HUES64 (cell line): ENCODE data around the gene SRGAP2B.
"Not testable (repeated sequence)": the region's sequence is repeated elsewhere in the genome, so short reads cannot be mapped to it uniquely, and the experiment has no call there.

Experiments used
- H3K27ac ChIP-seq: 2 replicates; pipeline ENCODE4 v1.7.0; 2013; ENCODE audit warnings: low read depth, low read length, inconsistent platforms
- H3K27me3 ChIP-seq: 2 replicates; pipeline ENCODE4 v1.6.1; 2013; ENCODE audit warnings: mild to moderate bottlenecking, low read length; ENCODE audit not compliant: insufficient read depth
- H3K36me3 ChIP-seq: 2 replicates; pipeline ENCODE4 v1.6.1; 2013; ENCODE audit warnings: mild to moderate bottlenecking, low read length; ENCODE audit not compliant: insufficient read depth
- H3K4me1 ChIP-seq: 2 replicates; pipeline ENCODE4 v1.6.1; 2013; ENCODE audit warnings: mild to moderate bottlenecking, low read length, moderate library complexity; ENCODE audit not compliant: insufficient read depth
- H3K4me3 ChIP-seq: 2 replicates; pipeline ENCODE4 v1.5.1; 2013; ENCODE audit warnings: mild to moderate bottlenecking, low read length, moderate library complexity
- H3K9ac ChIP-seq: 2 replicates; pipeline ENCODE4 v1.6.1; 2013; ENCODE audit warnings: mild to moderate bottlenecking, low read depth, low read length
- H3K9me3 ChIP-seq: 2 replicates; pipeline ENCODE4 v1.6.1; 2013; ENCODE audit warnings: low read depth, low read length; ENCODE audit not compliant: insufficient read depth
- WGBS: fragments of 150-250, 120-280 bp; methylation state at CpG from one replicate; pipeline ENCODE4 v1.1.7; 2013; ENCODE audit warnings: missing lambda C conversion rate; 5-methylcytosine and 5-hydroxymethylcytosine counted together

The SRGAP2B gene

DNA sequence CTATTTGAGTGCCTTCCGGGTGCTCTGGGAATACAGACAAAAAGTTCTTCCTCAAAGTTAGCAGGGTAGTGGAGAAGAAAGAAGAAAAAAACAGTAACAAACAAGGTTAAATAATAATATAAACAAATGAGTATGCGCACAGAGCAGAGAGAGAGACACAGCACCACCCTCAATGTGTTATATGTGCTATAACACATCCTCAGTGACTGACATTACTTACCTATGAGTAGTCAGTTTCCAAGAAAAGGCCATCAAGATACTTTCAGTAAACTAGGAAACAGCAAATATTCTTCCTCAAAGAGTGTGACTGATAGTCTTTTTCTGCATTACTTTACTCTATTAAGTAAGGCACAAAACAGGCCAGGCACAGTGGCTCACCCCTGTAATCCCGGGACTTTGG is 93.7 kb downstream of the SRGAP2B start:
- not testable (repeated sequence) for H3K27me3 ChIP-seq, H3K36me3 ChIP-seq, H3K9ac ChIP-seq, H3K27ac ChIP-seq, H3K9me3 ChIP-seq, H3K4me1 ChIP-seq, H3K4me3 ChIP-seq
- WGBS: 86% methylated on average over 1 of the region's 3 CpGs

DNA sequence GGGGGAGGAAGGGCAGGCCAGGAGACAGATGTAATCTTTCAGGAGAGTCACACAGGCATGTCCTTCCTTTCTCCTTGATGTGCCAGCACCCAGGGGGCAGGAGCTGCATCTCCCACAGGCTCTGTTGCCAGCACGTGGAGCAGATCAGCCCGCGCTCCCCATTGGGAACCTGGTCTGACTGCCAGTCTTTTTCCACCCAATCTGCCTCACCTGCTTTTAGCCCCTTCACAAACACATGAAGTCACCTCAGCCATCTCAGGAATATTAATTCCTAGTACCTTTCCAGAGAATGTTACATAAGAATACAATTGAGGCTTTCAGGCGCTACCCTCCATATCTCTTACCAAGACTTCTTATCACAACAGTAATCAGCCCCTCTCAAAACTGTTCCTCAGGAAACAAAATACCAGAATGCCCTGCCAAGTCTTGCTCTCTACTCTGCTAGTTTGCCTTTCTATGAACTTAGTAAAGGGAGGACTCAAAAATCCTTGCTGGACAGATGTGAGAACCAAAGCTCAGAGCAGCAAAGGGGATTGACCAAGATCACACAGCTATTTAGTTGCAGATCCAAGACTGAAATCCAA is 94.3 kb downstream of the SRGAP2B start:
- WGBS: no CpG with 5 or more reads among the region's 4 CpGs
- H3K27me3 ChIP-seq, H3K9me3 ChIP-seq, H3K36me3 ChIP-seq, H3K4me1 ChIP-seq, H3K9ac ChIP-seq, H3K4me3 ChIP-seq, H3K27ac ChIP-seq: not testable (repeated sequence)

DNA sequence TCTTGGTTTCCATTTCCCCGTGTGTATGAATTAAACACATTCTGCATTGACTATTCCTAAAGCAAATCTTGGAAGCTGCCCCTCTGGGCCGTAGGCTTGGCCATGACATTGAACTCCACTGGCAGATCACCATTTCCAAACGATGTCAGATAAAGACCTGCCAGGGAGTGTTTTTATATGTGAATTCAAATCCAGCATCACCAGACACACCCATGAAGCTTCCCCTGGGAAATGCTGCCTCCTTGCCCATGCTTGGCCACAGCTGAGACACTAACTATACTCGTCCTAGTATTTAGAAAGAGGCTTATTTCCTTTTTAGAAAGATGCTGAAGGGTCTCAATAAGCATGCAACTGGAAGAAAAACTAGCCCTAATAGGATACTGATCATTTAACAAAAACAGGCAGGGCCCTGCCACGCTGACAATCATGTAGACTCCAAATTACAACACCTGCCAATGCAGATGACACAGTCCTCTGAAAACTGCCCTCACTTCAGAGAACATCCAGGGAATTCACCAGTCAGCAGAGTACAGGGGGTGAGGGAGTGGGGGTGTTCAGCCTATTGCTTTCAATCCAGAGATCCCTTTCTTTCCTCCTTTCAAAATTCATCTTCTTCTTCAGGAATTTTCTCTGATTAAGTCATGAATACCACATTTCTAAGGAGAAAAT is 94.9 kb downstream of the SRGAP2B start:
- H3K27me3 ChIP-seq, H3K36me3 ChIP-seq, H3K4me3 ChIP-seq, H3K27ac ChIP-seq, H3K4me1 ChIP-seq, H3K9me3 ChIP-seq, H3K9ac ChIP-seq: not testable (repeated sequence)
- no CpG with 5 or more reads among the region's 5 CpGs for WGBS

DNA sequence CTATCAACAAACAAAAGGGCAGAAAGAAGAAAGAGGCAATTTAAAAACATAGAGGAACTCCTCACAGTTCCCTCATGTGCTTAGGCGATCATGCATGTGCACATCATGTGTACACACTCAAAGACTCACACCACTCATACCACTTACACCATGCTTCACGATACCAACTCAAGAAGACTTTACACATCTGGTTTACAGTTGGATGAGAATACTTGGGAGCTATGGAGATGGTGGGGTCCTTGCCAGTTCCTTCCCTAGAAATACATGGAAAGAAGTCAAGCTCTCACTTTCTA is 96.2 kb downstream of the SRGAP2B start:
- not testable (repeated sequence) for H3K27me3 ChIP-seq, H3K9ac ChIP-seq, H3K4me1 ChIP-seq, H3K27ac ChIP-seq, H3K4me3 ChIP-seq, H3K36me3 ChIP-seq, H3K9me3 ChIP-seq
- no CpG with 5 or more reads among the region's 2 CpGs for WGBS

DNA sequence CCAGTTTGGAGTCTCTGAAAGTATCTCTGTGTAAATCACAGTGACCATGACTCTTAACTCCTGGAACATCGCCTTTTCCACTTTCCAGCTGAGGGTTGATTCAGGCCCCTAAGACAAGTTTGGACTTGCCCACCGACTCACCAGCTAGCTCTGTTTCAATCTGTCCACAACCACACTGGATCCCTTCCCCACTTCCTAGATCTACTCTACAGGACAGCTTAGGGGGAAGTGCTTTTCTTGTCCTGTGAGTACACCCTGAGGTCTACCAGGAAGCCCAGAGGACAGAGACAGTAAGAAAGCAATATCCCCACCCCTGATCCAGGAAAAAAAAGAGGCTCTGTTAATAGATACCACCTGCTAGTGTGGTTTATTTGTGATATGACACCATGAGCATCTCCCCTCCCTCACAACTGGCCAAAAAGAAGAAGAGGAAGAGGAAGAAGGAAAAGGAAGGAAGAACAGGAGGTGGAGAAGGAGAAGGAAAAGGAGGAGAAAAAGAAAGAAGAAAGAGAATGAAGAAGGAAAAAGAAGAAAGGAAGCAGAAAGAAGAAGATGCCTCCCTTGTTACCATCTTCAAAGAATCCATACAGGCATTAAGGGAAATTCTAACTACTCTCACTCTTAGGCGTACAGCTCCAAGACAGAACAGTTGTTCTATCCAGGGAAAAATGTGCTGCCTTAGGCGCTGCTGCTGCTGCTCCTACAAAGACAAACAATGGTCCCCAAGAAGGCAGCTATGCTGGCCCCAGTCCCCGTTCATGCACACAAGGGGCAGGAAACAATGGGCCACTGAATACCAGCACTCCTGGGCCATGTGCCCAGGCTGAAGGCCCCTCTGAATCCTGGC is 96.8 kb downstream of the SRGAP2B start:
- not testable (repeated sequence) for H3K27ac ChIP-seq, H3K9ac ChIP-seq, H3K4me3 ChIP-seq, H3K4me1 ChIP-seq, H3K9me3 ChIP-seq, H3K27me3 ChIP-seq, H3K36me3 ChIP-seq
- 77% methylated on average over 3 of the region's 5 CpGs for WGBS

DNA sequence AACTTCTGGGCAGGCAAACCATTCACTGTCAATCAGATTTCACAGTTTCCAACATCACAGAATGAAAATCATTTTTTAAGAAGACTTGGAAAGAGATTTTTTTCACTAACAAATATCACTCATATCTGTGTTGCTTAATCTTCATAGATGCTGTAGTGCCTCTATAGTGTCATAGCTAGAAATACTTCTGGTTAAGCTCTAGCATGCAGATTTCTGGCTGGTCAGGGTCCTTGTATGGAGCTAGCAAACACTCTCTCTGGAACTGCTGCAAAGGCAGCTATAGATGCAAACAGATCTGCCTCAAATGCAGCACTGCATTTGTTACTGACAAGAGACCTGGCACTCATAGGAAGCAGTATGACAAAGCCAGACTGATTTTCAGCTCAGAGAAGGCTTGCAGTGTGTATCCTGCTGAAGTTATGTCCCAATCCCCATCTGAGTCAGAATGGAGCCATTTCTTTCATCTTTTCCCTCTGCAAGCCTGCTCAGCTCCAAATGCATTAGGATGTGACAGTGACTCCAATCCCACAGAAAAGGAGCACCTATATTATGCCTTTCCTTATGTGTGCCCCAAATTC is 99.2 kb downstream of the SRGAP2B start:
- not testable (repeated sequence) for H3K9ac ChIP-seq, H3K27ac ChIP-seq, H3K9me3 ChIP-seq, H3K4me1 ChIP-seq, H3K27me3 ChIP-seq, H3K36me3 ChIP-seq, H3K4me3 ChIP-seq

DNA sequence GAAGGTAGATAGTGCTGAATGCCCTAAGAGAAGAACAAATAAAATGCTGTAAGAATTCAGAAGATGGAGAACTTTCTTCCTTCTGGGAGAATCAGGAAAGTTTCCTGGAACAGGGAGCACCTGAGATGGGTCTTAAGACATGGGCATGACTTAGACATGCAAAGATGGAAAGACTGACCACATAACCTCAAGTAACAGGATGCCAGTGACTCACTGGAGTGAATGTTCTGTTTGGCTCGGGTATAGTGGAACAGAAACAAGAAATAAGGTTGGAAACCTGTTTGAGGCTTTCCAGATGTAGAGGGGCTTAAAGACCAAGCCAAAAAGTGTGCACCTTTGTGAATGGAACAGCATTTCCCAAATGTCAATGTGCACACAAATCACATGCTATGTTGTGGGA is 102.2 kb downstream of the SRGAP2B start:
- H3K9ac ChIP-seq, H3K4me1 ChIP-seq, H3K27ac ChIP-seq, H3K9me3 ChIP-seq, H3K4me3 ChIP-seq, H3K27me3 ChIP-seq, H3K36me3 ChIP-seq: not testable (repeated sequence)
- no CpG with 5 or more reads among the region's 1 CpG for WGBS

DNA sequence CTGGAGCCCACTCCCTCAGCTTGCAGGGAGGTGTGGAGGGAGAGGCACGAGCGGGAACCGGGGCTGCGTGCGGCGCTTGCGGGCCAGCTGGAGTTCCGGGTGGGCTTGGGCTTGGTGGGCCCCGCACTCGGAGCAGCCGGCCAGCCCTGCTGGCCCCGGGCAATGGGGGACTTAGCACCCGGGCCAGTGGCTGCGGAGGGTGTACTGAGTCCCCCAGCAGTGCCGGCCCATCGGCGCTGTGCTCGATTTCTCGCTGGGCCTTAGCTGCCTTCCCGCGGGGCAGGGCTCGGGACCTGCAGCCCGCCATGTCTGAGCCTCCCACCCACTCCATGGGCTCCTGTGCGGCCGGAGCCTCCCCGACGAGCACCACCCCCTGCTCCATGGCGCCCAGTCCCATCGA is 104.5 kb downstream of the SRGAP2B start:
- not testable (repeated sequence) for H3K27me3 ChIP-seq, H3K9ac ChIP-seq, H3K9me3 ChIP-seq, H3K4me3 ChIP-seq, H3K4me1 ChIP-seq, H3K27ac ChIP-seq, H3K36me3 ChIP-seq
- WGBS: 100% methylated on average over 3 of the region's 29 CpGs

DNA sequence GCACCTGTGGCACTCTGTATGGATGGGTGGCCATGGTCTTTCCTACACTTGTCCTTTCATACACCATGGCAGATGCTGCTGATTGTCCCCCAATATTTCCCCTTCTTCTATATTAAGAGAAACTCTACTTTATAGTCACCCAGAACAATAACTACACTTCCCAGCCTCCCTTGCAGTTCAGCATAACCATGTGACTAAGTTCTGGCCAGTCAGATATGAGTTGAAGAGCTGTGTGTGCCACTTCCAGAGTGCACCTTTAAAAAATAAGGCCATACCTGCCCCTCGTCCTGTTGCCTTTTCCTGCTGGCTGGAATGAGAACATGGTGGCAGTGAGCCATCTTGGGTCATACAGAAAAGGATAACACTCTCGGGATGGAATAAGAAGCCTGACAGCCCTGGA is 108.0 kb downstream of the SRGAP2B start:
- H3K4me1 ChIP-seq: not testable (repeated sequence)
- no CpG with 5 or more reads among the region's 2 CpGs for WGBS

DNA sequence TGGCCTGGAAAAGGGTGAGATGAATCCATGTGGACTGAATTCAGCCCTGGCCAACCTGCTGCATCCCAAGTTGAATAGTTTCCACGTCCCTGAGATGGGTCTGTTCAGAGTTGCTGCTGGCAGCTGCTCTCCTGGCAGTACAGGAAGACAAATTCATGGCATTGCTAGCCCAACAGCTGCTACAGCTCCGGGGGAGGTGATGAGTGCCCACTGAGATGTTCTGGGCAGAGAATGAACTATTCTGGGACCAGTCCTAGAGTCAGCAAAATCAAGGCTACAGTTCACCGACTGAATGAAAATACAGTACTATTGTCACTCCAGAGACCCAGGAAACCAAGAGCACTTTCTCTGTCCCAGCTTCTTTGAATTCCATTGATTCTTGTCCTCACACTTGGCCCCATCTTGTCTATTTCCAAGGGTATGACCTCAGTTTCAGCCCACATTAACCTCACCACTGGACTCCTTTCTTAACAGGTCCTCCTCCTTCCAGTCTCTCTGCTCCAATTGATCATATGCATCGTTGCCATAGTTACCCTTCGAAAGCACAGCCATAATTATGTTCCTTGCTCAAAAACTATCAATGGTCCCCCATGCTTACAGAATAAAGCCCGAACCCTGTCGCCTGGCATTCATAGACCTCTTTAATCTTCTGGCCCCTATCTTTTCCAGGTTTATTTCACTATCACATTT is 108.8 kb downstream of the SRGAP2B start:
- not testable (repeated sequence) for H3K9ac ChIP-seq, H3K27ac ChIP-seq, H3K36me3 ChIP-seq, H3K4me3 ChIP-seq, H3K9me3 ChIP-seq, H3K27me3 ChIP-seq, H3K4me1 ChIP-seq
- 92% methylated on average over 2 of the region's 7 CpGs for WGBS

More for the DNA sequence above, 108.0 kb downstream of the SRGAP2B start:
- H3K4me3 ChIP-seq, H3K27me3 ChIP-seq, H3K9me3 ChIP-seq, H3K36me3 ChIP-seq, H3K9ac ChIP-seq, H3K27ac ChIP-seq: not testable (repeated sequence)

DNA sequence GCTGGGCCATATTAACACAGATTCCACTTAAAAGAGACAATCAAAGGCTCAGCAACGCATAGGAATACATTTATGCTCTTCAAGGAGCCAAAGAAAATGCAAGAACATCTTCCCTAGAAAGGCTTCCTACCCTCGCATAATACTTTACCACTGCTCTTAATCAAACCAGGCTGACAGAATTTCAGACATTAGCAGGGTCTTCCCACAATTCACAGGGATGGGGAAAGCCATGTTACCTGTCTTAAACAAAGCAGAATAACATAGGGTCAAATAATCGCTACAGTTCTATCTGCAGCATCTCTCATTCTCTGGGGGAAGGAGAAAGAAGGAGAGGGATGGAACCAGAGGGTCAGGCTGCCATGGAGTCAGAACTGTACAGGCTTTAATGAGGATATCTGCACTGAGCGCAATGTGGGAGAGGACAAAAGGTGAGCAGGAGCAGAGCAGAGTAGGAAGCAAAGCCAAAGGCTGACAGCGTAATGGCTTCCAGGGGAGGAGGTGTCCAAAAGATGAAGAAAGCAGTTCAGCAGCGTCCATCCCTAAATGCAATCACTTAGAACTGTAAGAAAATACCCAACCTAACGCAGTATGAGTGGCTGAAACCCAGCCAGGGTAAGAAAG is 109.5 kb downstream of the SRGAP2B start:
- 67% methylated on average over 2 of the region's 7 CpGs for WGBS
- H3K36me3 ChIP-seq, H3K4me3 ChIP-seq, H3K27me3 ChIP-seq, H3K4me1 ChIP-seq, H3K27ac ChIP-seq, H3K9ac ChIP-seq, H3K9me3 ChIP-seq: not testable (repeated sequence)
